Astrocyte (in vitro differentiated cells and primary cell): ENCODE results near the gene P2RY1. TPM values are rescaled to one million over a fixed set of nuclear protein-coding genes. Genes with fewer than 3 reads are reported as not detected.

ENCODE experiments used
- DNase-seq: peaks from one replicate; pipeline ENCODE4 v3.0.0-alpha.2; 2010; ENCODE audit warnings: low read depth
- FAIRE-seq: peaks from 2 replicates; lab custom pipeline; 2011; peaks lifted over from hg19 to GRCh38; lab: Jason Lieb, UNC
- H2AFZ ChIP-seq: 2 replicates; pipeline ENCODE4 v1.6.0; 2012; ENCODE audit warnings: low read depth, low read length, inconsistent platforms
- H3K27ac ChIP-seq: 2 replicates; pipeline ENCODE4 v1.5.1; 2011; ENCODE audit warnings: low read depth, low read length, inconsistent platforms
- H3K27me3 ChIP-seq: 2 replicates; pipeline ENCODE4 v1.6.0; 2011; ENCODE audit warnings: low read length, inconsistent platforms; ENCODE audit not compliant: insufficient read depth
- H3K36me3 ChIP-seq: 2 replicates; pipeline ENCODE4 v1.5.1; 2011; ENCODE audit warnings: low read length, inconsistent platforms; ENCODE audit not compliant: insufficient read depth
- H3K4me1 ChIP-seq: 2 replicates; pipeline ENCODE4 v1.5.1; 2011; ENCODE audit warnings: low read length, inconsistent platforms; ENCODE audit not compliant: insufficient read depth
- H3K4me2 ChIP-seq: 2 replicates; pipeline ENCODE4 v1.6.0; 2012; ENCODE audit warnings: low read length, inconsistent platforms
- H3K4me3 ChIP-seq: 2 replicates; pipeline ENCODE4 v1.5.1; 2011; ENCODE audit warnings: low read depth, mild to moderate bottlenecking, low read length, inconsistent platforms; ENCODE audit not compliant: insufficient read depth
- H3K79me2 ChIP-seq: 2 replicates; pipeline ENCODE4 v1.6.0; 2012; ENCODE audit warnings: mild to moderate bottlenecking, low read length, inconsistent platforms; ENCODE audit not compliant: insufficient read depth
- H3K9ac ChIP-seq: 2 replicates; pipeline ENCODE4 v1.6.0; 2012; ENCODE audit warnings: mild to moderate bottlenecking, low read length, inconsistent platforms
- H3K9me3 ChIP-seq: 2 replicates; pipeline ENCODE4 v1.5.1; 2012; ENCODE audit warnings: low read depth, mild to moderate bottlenecking, low read length, inconsistent platforms; ENCODE audit not compliant: insufficient read depth
- H4K20me1 ChIP-seq: 2 replicates; pipeline ENCODE4 v1.6.0; 2012; ENCODE audit warnings: low read length, inconsistent platforms; ENCODE audit not compliant: insufficient read depth
- H3K27ac Mint-ChIP-seq: one replicate; pipeline ENCODE4 v1.8.0; 2021; ENCODE audit warnings: mild to moderate bottlenecking, mixed read lengths; ENCODE audit not compliant: unreplicated experiment
- H3K27me3 Mint-ChIP-seq: one replicate; pipeline ENCODE4 v1.8.0; 2021; ENCODE audit warnings: low read depth, mixed read lengths; ENCODE audit not compliant: unreplicated experiment
- H3K36me3 Mint-ChIP-seq: one replicate; pipeline ENCODE4 v1.8.0; 2021; ENCODE audit warnings: low read depth, mixed read lengths; ENCODE audit not compliant: unreplicated experiment
- H3K4me1 Mint-ChIP-seq: one replicate; pipeline ENCODE4 v1.8.0; 2021; ENCODE audit warnings: low read depth, mixed read lengths; ENCODE audit not compliant: unreplicated experiment
- H3K4me3 Mint-ChIP-seq: one replicate; pipeline ENCODE4 v1.8.0; 2021; ENCODE audit warnings: mild to moderate bottlenecking, moderate library complexity, mixed read lengths; ENCODE audit not compliant: unreplicated experiment
- H3K9me3 Mint-ChIP-seq: one replicate; pipeline ENCODE4 v1.8.0; 2021; ENCODE audit warnings: mild to moderate bottlenecking, mixed read lengths; ENCODE audit not compliant: unreplicated experiment
- EZH2 ChIP-seq: IDR thresholded peaks from 2 replicates; pipeline ENCODE4 v1.6.1; 2012; ENCODE audit warnings: mild to moderate bottlenecking, low read length, inconsistent platforms; ENCODE audit not compliant: insufficient read depth
- total RNA-seq: library from RNA; stranded (reverse); gene quantifications from 2 replicates; pipeline ENCODE4 v1.2.1, GENCODE V29; 2021
- TF ChIP-seq, protein P1 (sequence below): IDR thresholded peaks from 2 replicates; pipeline ENCODE4 v1.5.1; 2011; ENCODE audit warnings: low read depth, mild to moderate bottlenecking, inconsistent platforms, low read length, moderate library complexity; ENCODE audit not compliant: insufficient read depth

The P2RY1 gene
- total RNA-seq, 1 donor from 2014 or later, result 1.4 TPM

DNA sequence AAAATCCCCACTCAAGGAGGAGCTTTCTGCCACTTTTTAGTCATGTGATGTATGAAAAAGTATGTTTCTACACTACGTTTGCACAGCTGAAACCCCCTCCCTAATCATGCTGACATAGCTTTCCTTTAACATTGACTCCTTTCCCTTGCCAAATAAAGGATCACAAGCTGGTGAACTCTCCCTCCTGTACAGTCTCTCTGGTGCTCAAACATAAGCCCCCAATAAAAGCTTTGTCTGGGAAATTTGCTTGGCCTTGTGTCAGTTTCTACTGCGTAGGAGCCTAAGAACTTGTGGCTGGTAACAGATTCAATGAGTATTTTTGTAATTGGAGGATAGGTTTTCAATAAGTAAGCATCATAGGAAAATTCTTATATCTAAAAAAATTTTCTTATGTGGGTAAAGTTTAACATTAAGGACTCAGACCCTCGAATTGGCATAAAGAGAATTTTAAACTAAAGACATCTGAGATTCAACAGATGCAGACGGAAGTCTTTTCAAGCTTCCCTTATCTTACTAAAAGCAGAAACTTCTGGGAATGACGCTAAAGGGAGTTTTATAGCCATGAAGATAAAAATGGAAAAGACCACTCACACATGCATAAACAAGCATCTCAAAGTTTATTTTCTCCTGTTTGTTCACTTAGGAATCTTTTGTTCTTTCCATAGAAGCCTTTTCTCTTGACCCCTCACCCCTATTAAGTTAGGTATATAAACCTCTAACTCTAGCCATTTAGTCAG, 44.1 kb upstream of the P2RY1 start:
- Mint-ChIP-seq H3K4me1 (no peaks in the 10 kb centered on the region), H3K9me3 (peaks cover 3% of the 10 kb centered on the region), H3K36me3 (no peaks in the 10 kb centered on the region), H3K4me3 (no peak overlapping the region), H3K27ac (no peak overlapping the region), H3K27me3 (no peaks in the 10 kb centered on the region)
- no peak for FAIRE-seq
- Histone ChIP-seq H3K27ac (no peak overlapping the region), H3K27me3 (no peaks in the 10 kb centered on the region), H3K9ac (no peak overlapping the region), H3K4me2 (no peak overlapping the region), H3K4me3 (no peak overlapping the region), H3K79me2 (no peaks in the 10 kb centered on the region), H3K9me3 (no peaks in the 10 kb centered on the region), H3K36me3 (no peaks in the 10 kb centered on the region), H2AFZ (no peak overlapping the region), H4K20me1 (no peaks in the 10 kb centered on the region), H3K4me1 (no peaks in the 10 kb centered on the region)
- no peak for TF ChIP-seq EZH2
- TF ChIP-seq, protein P1, sequence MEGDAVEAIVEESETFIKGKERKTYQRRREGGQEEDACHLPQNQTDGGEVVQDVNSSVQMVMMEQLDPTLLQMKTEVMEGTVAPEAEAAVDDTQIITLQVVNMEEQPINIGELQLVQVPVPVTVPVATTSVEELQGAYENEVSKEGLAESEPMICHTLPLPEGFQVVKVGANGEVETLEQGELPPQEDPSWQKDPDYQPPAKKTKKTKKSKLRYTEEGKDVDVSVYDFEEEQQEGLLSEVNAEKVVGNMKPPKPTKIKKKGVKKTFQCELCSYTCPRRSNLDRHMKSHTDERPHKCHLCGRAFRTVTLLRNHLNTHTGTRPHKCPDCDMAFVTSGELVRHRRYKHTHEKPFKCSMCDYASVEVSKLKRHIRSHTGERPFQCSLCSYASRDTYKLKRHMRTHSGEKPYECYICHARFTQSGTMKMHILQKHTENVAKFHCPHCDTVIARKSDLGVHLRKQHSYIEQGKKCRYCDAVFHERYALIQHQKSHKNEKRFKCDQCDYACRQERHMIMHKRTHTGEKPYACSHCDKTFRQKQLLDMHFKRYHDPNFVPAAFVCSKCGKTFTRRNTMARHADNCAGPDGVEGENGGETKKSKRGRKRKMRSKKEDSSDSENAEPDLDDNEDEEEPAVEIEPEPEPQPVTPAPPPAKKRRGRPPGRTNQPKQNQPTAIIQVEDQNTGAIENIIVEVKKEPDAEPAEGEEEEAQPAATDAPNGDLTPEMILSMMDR, result no peak
- DNase-seq, result no peak

DNA sequence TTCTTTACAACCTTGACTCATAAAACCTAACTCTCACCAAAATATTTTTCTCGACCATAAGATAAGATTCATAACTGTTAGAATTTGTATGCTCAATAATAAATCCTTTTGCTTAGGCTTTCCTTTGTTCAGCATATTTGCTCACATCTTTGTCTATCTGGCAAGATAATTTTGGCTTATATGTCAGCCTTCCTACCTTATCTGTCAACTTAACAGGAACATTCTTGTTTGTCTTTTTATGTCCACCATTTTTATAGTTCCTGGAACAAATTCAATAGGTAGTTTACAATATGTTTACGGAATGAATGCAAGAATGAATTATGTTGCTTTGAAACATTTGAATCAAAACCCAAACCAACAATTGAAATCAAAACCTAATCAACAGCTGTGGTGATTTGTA, 41.0 kb upstream of the P2RY1 start:
- no peaks in the 10 kb centered on the region for H3K4me1 Mint-ChIP-seq

More for the DNA sequence above, 41.0 kb upstream of the P2RY1 start:
- Histone ChIP-seq H3K4me2 (no peak overlapping the region), H3K4me3 (no peak overlapping the region), H4K20me1 (no peaks in the 10 kb centered on the region), H2AFZ (no peak overlapping the region), H3K4me1 (no peaks in the 10 kb centered on the region), H3K27me3 (no peaks in the 10 kb centered on the region), H3K36me3 (no peaks in the 10 kb centered on the region), H3K79me2 (no peaks in the 10 kb centered on the region), H3K9ac (no peak overlapping the region), H3K9me3 (no peaks in the 10 kb centered on the region), H3K27ac (no peak overlapping the region)
- FAIRE-seq (no peak), DNase-seq (no peak)
- H3K36me3 Mint-ChIP-seq, result no peaks in the 10 kb centered on the region
- H3K27me3 Mint-ChIP-seq, result no peaks in the 10 kb centered on the region
- no peak overlapping the region for H3K27ac Mint-ChIP-seq
- no peak overlapping the region for H3K4me3 Mint-ChIP-seq
- H3K9me3 Mint-ChIP-seq, result peaks cover 3% of the 10 kb centered on the region
- TF ChIP-seq, protein P1, result no peak
- no peak for TF ChIP-seq EZH2
